Liver (tissue), 9 donors: Measurements from ENCODE around the gene DERA. TPM values are rescaled to one million over a fixed set of nuclear protein-coding genes. Genes with fewer than 3 reads are reported as not detected.

Source experiments
- DNase-seq: peaks from one replicate; pipeline ENCODE4 v3.0.0-alpha.2; 2017; ENCODE audit warnings: low spot score
- H3K27ac ChIP-seq, 2 donors: one replicate each; pipeline ENCODE4 v1.7.0; 2013; ENCODE audit warnings: inconsistent platforms in 2 of 2, low read length in 2 of 2, control low read depth in 1 of 2, low read depth in 1 of 2, mild to moderate bottlenecking in 1 of 2
- H3K27me3 ChIP-seq, 4 donors: one replicate each; pipeline versions ENCODE4 v1.6.1 to v1.7.0; 2013; ENCODE audit warnings: low read length in 3 of 4, inconsistent platforms in 1 of 4, mild to moderate bottlenecking in 1 of 4, moderate library complexity in 1 of 4; ENCODE audit not compliant: control insufficient read depth in 4 of 4, insufficient read depth in 4 of 4
- H3K36me3 ChIP-seq, 4 donors: one replicate each; pipeline versions ENCODE4 v1.6.1 to v1.7.0; 2013; ENCODE audit warnings: low read length in 3 of 4, mild to moderate bottlenecking in 3 of 4, low read depth in 1 of 4, moderate library complexity in 1 of 4; ENCODE audit not compliant: control insufficient read depth in 4 of 4, insufficient read depth in 3 of 4
- H3K4me1 ChIP-seq, 4 donors: one replicate each; pipeline versions ENCODE4 v1.6.1 to v1.7.0; 2013; ENCODE audit warnings: low read length in 3 of 4, mild to moderate bottlenecking in 3 of 4, moderate library complexity in 1 of 4; ENCODE audit not compliant: control insufficient read depth in 4 of 4, insufficient read depth in 4 of 4
- H3K4me3 ChIP-seq, 3 donors: one replicate each; pipeline versions ENCODE4 v1.6.1 to v1.7.0; 2013; ENCODE audit warnings: low read length in 3 of 3, control low read depth in 1 of 3, low read depth in 1 of 3, mild to moderate bottlenecking in 1 of 3
- H3K9ac ChIP-seq, 2 donors: one replicate each; pipeline ENCODE4 v1.7.0; 2013; ENCODE audit warnings: low read length in 2 of 2, mild to moderate bottlenecking in 2 of 2, moderate library complexity in 2 of 2, control low read depth in 1 of 2, low read depth in 1 of 2
- H3K9me3 ChIP-seq, 4 donors: one replicate each; pipeline versions ENCODE4 v1.6.1 to v1.7.0; 2013; ENCODE audit warnings: low read length in 3 of 4; ENCODE audit not compliant: control insufficient read depth in 4 of 4
- CTCF ChIP-seq: fragments of 150-350 bp; IDR thresholded peaks from 2 replicates; pipeline ENCODE4 v1.5.1; 2017; ENCODE audit warnings: improper control_type of control experiment, low read depth, low read length; ENCODE audit not compliant: missing input control
- EGR1 ChIP-seq, 2 donors: IDR thresholded peaks; 2 replicates each; pipeline ENCODE4 v1.6.1; 2016 to 2018; ENCODE audit warnings: antibody characterized with exemption in 2 of 2, low read depth in 2 of 2
- FOXA1 ChIP-seq: IDR thresholded peaks from 2 replicates; pipeline ENCODE4 v1.6.1; 2016; ENCODE audit warnings: antibody characterized with exemption
- FOXA2 ChIP-seq: IDR thresholded peaks from 2 replicates; pipeline ENCODE4 v1.6.1; 2016; ENCODE audit warnings: antibody characterized with exemption
- GABPA ChIP-seq, 2 donors: IDR thresholded peaks in 1 of 2; conservative IDR thresholded peaks in 1 of 2; 2 replicates each; pipeline ENCODE4 v1.6.1; 2016; ENCODE audit warnings: antibody characterized with exemption in 2 of 2, mild to moderate bottlenecking in 1 of 2, moderate library complexity in 1 of 2
- HNF4A ChIP-seq, 2 donors: conservative IDR thresholded peaks; 2 replicates each; pipeline ENCODE4 v1.6.1; 2016; ENCODE audit warnings: antibody characterized with exemption in 2 of 2, mild to moderate bottlenecking in 2 of 2
- HNF4G ChIP-seq: IDR thresholded peaks from 2 replicates; pipeline ENCODE4 v1.6.1; 2016; ENCODE audit warnings: antibody characterized with exemption
- JUND ChIP-seq, 2 donors: IDR thresholded peaks; 2 replicates each; pipeline ENCODE4 v1.6.1; 2016; ENCODE audit warnings: antibody characterized with exemption in 2 of 2
- MAX ChIP-seq: IDR thresholded peaks from 2 replicates; pipeline ENCODE4 v1.6.1; 2016; ENCODE audit warnings: antibody characterized with exemption
- NR2F2 ChIP-seq: IDR thresholded peaks from 2 replicates; pipeline ENCODE4 v1.6.1; 2016; ENCODE audit warnings: antibody characterized with exemption
- RAD21 ChIP-seq, 2 donors: IDR thresholded peaks; 2 replicates each; pipeline ENCODE4 v1.6.1; 2016; ENCODE audit warnings: antibody characterized with exemption in 2 of 2, mild to moderate bottlenecking in 2 of 2
- REST ChIP-seq: IDR thresholded peaks from 2 replicates; pipeline ENCODE4 v1.6.1; 2016; ENCODE audit warnings: antibody characterized with exemption, mild to moderate bottlenecking
- RXRA ChIP-seq, 2 donors: IDR thresholded peaks; 2 replicates each; pipeline ENCODE4 v1.6.1; 2017 to 2018; ENCODE audit warnings: antibody characterized with exemption in 2 of 2, mild to moderate bottlenecking in 1 of 2
- SP1 ChIP-seq: IDR thresholded peaks from 2 replicates; pipeline ENCODE4 v1.6.1; 2018; ENCODE audit warnings: antibody characterized with exemption, mild to moderate bottlenecking
- TAF1 ChIP-seq: conservative IDR thresholded peaks from 2 replicates; pipeline ENCODE4 v1.6.1; 2016; ENCODE audit warnings: antibody characterized with exemption, mild to moderate bottlenecking
- YY1 ChIP-seq: IDR thresholded peaks from 2 replicates; pipeline ENCODE4 v1.6.1; 2016; ENCODE audit warnings: antibody characterized with exemption, mild to moderate bottlenecking
- WGBS: extraction: QIAGEN DNeasy Blood & Tissue Kit; methylation state at CpG from one replicate; pipeline ENCODE4 v1.1.7; 2013; 5-methylcytosine and 5-hydroxymethylcytosine counted together
- polyA plus RNA-seq, 2 donors: library from polyadenylated mRNA; stranded (reverse) in 1 of 2; unstranded in 1 of 2; fragments of 200-250 nt in 1 of 2; fragments of >200 nt in 1 of 2; fragmentation: Nextera tagmentation in 1 of 2; extraction: Ambion mirVana in 1 of 2; gene quantifications; one replicate each; pipeline versions ENCODE4 v1.2.1 to v1.2.3, GENCODE V29; 2013 to 2015
- total RNA-seq, 2 donors: library from RNA; depleted of rRNA; stranded (reverse); fragments of >200 nt; gene quantifications; one replicate each; pipeline ENCODE4 v1.2.3, GENCODE V29; 2014
- TF ChIP-seq, protein P1 (sequence below): IDR thresholded peaks from 2 replicates; pipeline ENCODE4 v1.6.1; 2016; ENCODE audit warnings: antibody characterized with exemption
- TF ChIP-seq, protein P2 (sequence below): IDR thresholded peaks from 2 replicates; pipeline ENCODE4 v1.6.1; 2016; ENCODE audit warnings: antibody characterized with exemption
- donor health status: healthy.
- donor health status: healthy.
- donor health status: healthy.
- donor health status: healthy.
- donor health status: healthy.

The DERA gene
- total and polyA plus RNA-seq, 4 donors: 32.9 to 65.2 (median 52.4) TPM

- Histone ChIP-seq H3K27ac (peak overlapping the region; percentile 9 to 60), H3K4me3 (no peak overlapping the region), H3K4me1 (peaks cover 4 to 37% (median 26%) of the 10 kb centered on the region in 4 donors), H3K27me3 (no peaks in the 10 kb centered on the region), H3K9me3 (no peaks in the 10 kb centered on the region), H3K36me3 (no peaks in the 10 kb centered on the region), H3K9ac (no peak overlapping the region)
- TF ChIP-seq SP1 (no peak), FOXA1 (no peak)
- 52% methylated on average over 9 of the region's 9 CpGs for WGBS
- DNase-seq: no peak
Observed at GRCh38 chr12:15863372-15863771, 47.8 kb upstream of the DERA start.

DNA sequence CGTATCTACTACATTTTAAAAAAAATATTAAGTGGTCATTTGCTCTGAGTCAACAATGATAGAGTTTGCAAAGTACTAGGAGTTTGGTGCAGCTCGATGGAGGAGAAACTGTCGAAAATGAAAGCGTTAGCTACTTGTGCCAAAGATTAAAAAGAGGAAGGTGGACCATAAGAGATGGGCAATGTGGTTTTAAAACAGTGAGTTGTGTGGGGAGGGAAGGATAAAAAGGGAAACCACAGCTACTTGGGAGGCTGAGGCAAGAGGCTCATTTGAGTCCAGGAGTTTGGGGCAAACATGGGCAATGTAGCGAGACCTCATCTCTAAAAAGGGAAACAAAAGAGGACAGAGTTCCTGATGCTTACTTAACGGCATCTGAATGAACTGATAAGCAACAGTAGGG is 47.1 kb upstream of the DERA start:
- Histone ChIP-seq H3K4me3 (peak overlapping the region in 1 of 3 donors; percentile 44), H3K27ac (peak overlapping the region in 1 of 2 donors; percentile 60), H3K27me3 (no peaks in the 10 kb centered on the region), H3K9ac (no peak overlapping the region), H3K36me3 (no peaks in the 10 kb centered on the region), H3K9me3 (no peaks in the 10 kb centered on the region), H3K4me1 (peaks cover 4 to 37% (median 26%) of the 10 kb centered on the region in 4 donors)
- TF ChIP-seq TAF1 (no peak), REST (no peak), MAX (no peak), CTCF (no peak), RXRA (IDR thresholded peaks at IDR 0.05) (no peak), EGR1 (IDR thresholded peaks at IDR 0.05; ENCODE audit: low read depth in 2 of 2) (no peak), SP1 (no peak), HNF4A (conservative IDR thresholded peaks at IDR 0.05) (no peak), JUND (IDR thresholded peaks at IDR 0.05) (no peak), FOXA2 (no peak), GABPA (IDR thresholded peaks at IDR 0.05 in 1 of 2, conservative IDR thresholded peaks at IDR 0.05 in 1 of 2) (no peak), RAD21 (IDR thresholded peaks at IDR 0.05) (no peak), HNF4G (no peak), YY1 (no peak), NR2F2 (no peak), FOXA1 (no peak)
- TF ChIP-seq, protein P1, sequence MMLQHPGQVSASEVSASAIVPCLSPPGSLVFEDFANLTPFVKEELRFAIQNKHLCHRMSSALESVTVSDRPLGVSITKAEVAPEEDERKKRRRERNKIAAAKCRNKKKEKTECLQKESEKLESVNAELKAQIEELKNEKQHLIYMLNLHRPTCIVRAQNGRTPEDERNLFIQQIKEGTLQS: no peak
- TF ChIP-seq, protein P2, sequence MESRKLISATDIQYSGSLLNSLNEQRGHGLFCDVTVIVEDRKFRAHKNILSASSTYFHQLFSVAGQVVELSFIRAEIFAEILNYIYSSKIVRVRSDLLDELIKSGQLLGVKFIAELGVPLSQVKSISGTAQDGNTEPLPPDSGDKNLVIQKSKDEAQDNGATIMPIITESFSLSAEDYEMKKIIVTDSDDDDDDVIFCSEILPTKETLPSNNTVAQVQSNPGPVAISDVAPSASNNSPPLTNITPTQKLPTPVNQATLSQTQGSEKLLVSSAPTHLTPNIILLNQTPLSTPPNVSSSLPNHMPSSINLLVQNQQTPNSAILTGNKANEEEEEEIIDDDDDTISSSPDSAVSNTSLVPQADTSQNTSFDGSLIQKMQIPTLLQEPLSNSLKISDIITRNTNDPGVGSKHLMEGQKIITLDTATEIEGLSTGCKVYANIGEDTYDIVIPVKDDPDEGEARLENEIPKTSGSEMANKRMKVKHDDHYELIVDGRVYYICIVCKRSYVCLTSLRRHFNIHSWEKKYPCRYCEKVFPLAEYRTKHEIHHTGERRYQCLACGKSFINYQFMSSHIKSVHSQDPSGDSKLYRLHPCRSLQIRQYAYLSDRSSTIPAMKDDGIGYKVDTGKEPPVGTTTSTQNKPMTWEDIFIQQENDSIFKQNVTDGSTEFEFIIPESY: no peak
- DNase-seq: no peak
- 50% methylated on average over 6 of the region's 6 CpGs for WGBS
